GM12878 (cell line): ENCODE measurements around the gene OR1I1.

Source experiments
- EP300 ChIP-seq, 2 experiments: fragments of 150-350 bp in 1 of 2; IDR thresholded peaks; 2 replicates each; pipeline ENCODE4 v1.6.1; 2011 to 2012; ENCODE audit warnings: low read depth in 2 of 2, low read length in 2 of 2, borderline replicate concordance in 1 of 2, improper control_type of control experiment in 1 of 2, inconsistent platforms in 1 of 2; ENCODE audit not compliant: control insufficient read depth in 1 of 2
- RB1 ChIP-seq: fragments of 450-650 bp; formaldehyde crosslinking; IDR thresholded peaks from 2 replicates; pipeline ENCODE4 v1.6.1; 2017; ENCODE audit warnings: mild to moderate bottlenecking, borderline replicate concordance
- SIN3A ChIP-seq: IDR thresholded peaks from 2 replicates; pipeline ENCODE4 v1.6.1; 2012; ENCODE audit warnings: low read depth, low read length, improper control_type of control experiment
- TF ChIP-seq, protein P1 (sequence below): fragments of 450-650 bp; IDR thresholded peaks from 2 replicates; pipeline ENCODE4 v1.6.1; 2017; ENCODE audit warnings: mild to moderate bottlenecking
- TF ChIP-seq, protein P2 (sequence below), 3 experiments: IDR thresholded peaks in 2 of 3; conservative IDR thresholded peaks in 1 of 3; 2 replicates each; pipeline ENCODE4 v1.5.1; 2011; ENCODE audit warnings: low read depth in 3 of 3, low read length in 3 of 3, mild to moderate bottlenecking in 3 of 3, control low read depth in 2 of 3, moderate library complexity in 2 of 3, inconsistent platforms in 1 of 3, mixed read lengths in 1 of 3; ENCODE audit not compliant: control insufficient read depth in 2 of 3, insufficient read depth in 1 of 3; ENCODE audit errors: extremely low read depth in 1 of 3
- TF ChIP-seq, protein P3 (sequence below): IDR thresholded peaks from 2 replicates; pipeline ENCODE4 v1.6.1; 2011; ENCODE audit warnings: low read depth, mild to moderate bottlenecking, low read length, moderate library complexity, borderline replicate concordance; ENCODE audit errors: extremely low read depth

DNA sequence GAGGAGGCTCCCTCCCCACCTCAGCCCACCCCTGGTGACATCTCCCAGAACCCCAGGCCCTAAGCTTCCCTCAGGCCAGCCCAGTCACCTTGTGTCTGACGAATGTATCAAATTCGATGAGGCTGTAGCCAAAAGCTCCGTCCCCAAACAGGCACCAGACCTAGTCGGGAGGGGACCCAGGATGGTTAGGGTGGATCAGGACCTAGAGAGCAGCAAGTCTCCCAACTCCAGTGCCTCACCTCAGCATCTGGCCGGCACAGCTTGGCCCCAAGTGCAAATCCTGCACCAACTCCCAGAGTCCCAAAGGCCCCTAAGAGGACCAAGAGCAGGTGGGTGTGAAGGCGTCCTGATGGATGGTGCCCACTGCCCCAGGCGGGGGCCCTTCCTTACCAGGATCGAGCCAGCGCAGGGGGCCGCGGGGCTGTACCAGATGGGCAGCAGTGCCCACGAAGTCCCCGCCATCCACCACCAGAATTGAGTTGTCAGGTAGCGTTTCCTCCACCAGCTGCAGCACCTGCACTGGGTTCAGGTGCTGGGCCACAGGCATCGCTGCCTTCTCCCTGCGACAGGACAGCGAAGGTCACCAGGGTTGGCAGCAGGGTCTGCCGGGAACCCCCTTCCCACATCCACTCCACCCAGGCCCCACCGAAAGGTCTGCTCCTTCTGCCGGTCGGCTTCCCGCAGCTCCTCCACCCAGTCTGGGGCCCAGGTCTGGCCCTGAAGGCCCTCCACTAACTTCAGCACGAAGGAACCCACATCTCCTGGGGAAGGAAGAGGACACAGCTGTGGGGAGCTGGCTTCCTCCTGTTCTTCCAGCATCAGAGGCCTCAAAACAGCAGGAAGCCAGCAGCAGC is 34.0 kb downstream of the OR1I1 start:
- TF ChIP-seq RB1 (no peak), EP300 (IDR thresholded peaks at IDR 0.05; ENCODE audit: borderline replicate concordance in 1 of 2, control insufficient read depth in 1 of 2, low read depth in 2 of 2, low read length in 2 of 2) (no peak), SIN3A (no peak)
- TF ChIP-seq, protein P1, sequence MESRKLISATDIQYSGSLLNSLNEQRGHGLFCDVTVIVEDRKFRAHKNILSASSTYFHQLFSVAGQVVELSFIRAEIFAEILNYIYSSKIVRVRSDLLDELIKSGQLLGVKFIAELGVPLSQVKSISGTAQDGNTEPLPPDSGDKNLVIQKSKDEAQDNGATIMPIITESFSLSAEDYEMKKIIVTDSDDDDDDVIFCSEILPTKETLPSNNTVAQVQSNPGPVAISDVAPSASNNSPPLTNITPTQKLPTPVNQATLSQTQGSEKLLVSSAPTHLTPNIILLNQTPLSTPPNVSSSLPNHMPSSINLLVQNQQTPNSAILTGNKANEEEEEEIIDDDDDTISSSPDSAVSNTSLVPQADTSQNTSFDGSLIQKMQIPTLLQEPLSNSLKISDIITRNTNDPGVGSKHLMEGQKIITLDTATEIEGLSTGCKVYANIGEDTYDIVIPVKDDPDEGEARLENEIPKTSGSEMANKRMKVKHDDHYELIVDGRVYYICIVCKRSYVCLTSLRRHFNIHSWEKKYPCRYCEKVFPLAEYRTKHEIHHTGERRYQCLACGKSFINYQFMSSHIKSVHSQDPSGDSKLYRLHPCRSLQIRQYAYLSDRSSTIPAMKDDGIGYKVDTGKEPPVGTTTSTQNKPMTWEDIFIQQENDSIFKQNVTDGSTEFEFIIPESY: no peak
- TF ChIP-seq, protein P2, sequence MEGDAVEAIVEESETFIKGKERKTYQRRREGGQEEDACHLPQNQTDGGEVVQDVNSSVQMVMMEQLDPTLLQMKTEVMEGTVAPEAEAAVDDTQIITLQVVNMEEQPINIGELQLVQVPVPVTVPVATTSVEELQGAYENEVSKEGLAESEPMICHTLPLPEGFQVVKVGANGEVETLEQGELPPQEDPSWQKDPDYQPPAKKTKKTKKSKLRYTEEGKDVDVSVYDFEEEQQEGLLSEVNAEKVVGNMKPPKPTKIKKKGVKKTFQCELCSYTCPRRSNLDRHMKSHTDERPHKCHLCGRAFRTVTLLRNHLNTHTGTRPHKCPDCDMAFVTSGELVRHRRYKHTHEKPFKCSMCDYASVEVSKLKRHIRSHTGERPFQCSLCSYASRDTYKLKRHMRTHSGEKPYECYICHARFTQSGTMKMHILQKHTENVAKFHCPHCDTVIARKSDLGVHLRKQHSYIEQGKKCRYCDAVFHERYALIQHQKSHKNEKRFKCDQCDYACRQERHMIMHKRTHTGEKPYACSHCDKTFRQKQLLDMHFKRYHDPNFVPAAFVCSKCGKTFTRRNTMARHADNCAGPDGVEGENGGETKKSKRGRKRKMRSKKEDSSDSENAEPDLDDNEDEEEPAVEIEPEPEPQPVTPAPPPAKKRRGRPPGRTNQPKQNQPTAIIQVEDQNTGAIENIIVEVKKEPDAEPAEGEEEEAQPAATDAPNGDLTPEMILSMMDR (IDR thresholded peaks at IDR 0.05 in 2 of 3, conservative IDR thresholded peaks at IDR 0.05 in 1 of 3; ENCODE audit: control insufficient read depth in 2 of 3, extremely low read depth in 1 of 3, insufficient read depth in 1 of 3, low read depth in 3 of 3, low read length in 3 of 3): no peak
- TF ChIP-seq, protein P3, sequence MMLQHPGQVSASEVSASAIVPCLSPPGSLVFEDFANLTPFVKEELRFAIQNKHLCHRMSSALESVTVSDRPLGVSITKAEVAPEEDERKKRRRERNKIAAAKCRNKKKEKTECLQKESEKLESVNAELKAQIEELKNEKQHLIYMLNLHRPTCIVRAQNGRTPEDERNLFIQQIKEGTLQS: no peak
